Gastrocnemius medialis (tissue), 4 donors: ENCODE data around the gene VPS37C. TPM values are rescaled to one million over a fixed set of nuclear protein-coding genes. Genes with fewer than 3 reads are reported as not detected.

Experiments used
- ATAC-seq, 2 donors: fragments of 150-250 bp; one replicate each; pipeline ENCODE4 v1.9.1; 2016
- DNase-seq, 2 donors: peaks; one replicate each; pipeline ENCODE4 v3.0.0-alpha.2; 2019
- H3K27ac ChIP-seq, 4 donors: fragments of 200-600 bp; sonication (generic); 1 replicate in 1 of 4; 2 replicates in 3 of 4; pipeline ENCODE4 v1.5.1; 2016 to 2018; ENCODE audit warnings: mild to moderate bottlenecking in 2 of 4, moderate library complexity in 1 of 4
- H3K27me3 ChIP-seq, 3 donors: fragments of 200-600 bp; sonication (generic) in 2 of 3; 1 replicate in 1 of 3; 2 replicates in 2 of 3; pipeline versions ENCODE4 v1.5.1 to v1.6.0; 2016 to 2019; ENCODE audit warnings: mild to moderate bottlenecking in 1 of 3, moderate library complexity in 1 of 3
- H3K36me3 ChIP-seq, 2 donors: fragments of 200-600 bp; sonication (generic) in 1 of 2; one replicate each; pipeline ENCODE4 v1.5.1; 2017 to 2018
- H3K4me1 ChIP-seq, 2 donors: fragments of 200-600 bp; sonication (generic) in 1 of 2; one replicate each; pipeline ENCODE4 v1.5.1; 2016 to 2017; ENCODE audit warnings: mild to moderate bottlenecking in 2 of 2
- H3K4me3 ChIP-seq, 4 donors: fragments of 200-600 bp; sonication (generic) in 3 of 4; 1 replicate in 1 of 4; 2 replicates in 3 of 4; pipeline ENCODE4 v1.5.1; 2016 to 2019; ENCODE audit warnings: mild to moderate bottlenecking in 2 of 4
- H3K9me3 ChIP-seq, 3 donors: fragments of 200-600 bp; sonication (generic) in 2 of 3; 1 replicate in 1 of 3; 2 replicates in 2 of 3; pipeline ENCODE4 v1.5.1; 2016 to 2019
- POLR2A ChIP-seq, 2 donors: fragments of 450-650 bp; IDR thresholded peaks; one replicate each; pipeline ENCODE4 v1.6.1; 2017; ENCODE audit warnings: antibody characterized with exemption in 2 of 2, mild to moderate bottlenecking in 2 of 2, moderate library complexity in 2 of 2
- in situ Hi-C, 4 donors: fragments of 200-750 bp; cut with MboI; loops; one replicate each; pipeline versions ENCODE4 v1.15.0 to v1.8.0; 2017; ENCODE audit warnings: low sequenced_read_pairs in 4 of 4
- intact Hi-C: fragments of 100-400 bp; cut with DNase I; formaldehyde crosslinking; loops from one replicate; pipeline ENCODE4 v1.15.1; 2023; ENCODE audit warnings: low total_unique reads
- total RNA-seq, 4 donors: library from RNA; depleted of rRNA; stranded (reverse); fragments of >200 nt; gene quantifications; one replicate each; pipeline versions ENCODE4 v1.1.0 to v1.2.3, GENCODE V29; 2016
- TF ChIP-seq, protein P1 (sequence below), 5 experiments: fragments of 450-650 bp in 3 of 5; fragments of 200-600 bp in 2 of 5; sonication (generic) in 2 of 5; IDR thresholded peaks in 4 of 5; conservative IDR thresholded peaks in 1 of 5; 1 replicate in 4 of 5; 2 replicates in 1 of 5; pipeline ENCODE4 v1.5.1; 2016 to 2019; ENCODE audit warnings: antibody characterized with exemption in 5 of 5, mild to moderate bottlenecking in 3 of 5, moderate library complexity in 3 of 5

Gene VPS37C
- total RNA-seq, 4 donors from 2014 or later = 17.7 to 27.1 (median 23.5) TPM

DNA sequence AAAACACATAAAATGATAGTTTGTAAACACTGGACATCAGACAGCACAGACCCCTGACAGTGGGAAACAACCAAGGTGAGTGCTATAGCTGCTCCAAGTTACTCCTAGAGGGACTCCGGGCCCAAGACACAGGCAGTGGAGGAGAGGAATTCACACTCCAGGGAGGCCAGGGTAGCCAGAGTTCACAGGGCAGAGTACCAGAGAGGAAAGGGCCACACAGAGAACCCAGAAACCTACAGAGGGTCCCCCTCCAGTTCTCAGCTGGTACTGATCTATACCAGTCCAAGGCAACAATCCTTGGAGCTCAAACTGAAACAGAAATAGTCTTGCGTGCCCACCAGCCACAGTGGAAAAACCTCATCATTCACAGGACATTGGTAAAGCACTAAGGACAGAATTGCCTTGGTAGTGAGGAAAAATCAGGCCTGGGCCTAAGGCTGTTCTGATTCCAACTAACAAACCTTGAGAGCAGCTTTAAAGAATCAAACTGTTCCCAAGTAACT lies 7.6 kb downstream of the VPS37C start:
- DNase-seq = no peak
- Histone ChIP-seq H3K27me3 (no peaks in the 10 kb centered on the region), H3K9me3 (no peaks in the 10 kb centered on the region), H3K4me3 (no peak overlapping the region), H3K36me3 (no peaks in the 10 kb centered on the region), H3K4me1 (peaks cover 46 to 54% of the 10 kb centered on the region in 2 donors), H3K27ac (peak overlapping the region in 3 of 4 donors; percentile 4 to 71 (median 42))
- TF ChIP-seq, protein P1, sequence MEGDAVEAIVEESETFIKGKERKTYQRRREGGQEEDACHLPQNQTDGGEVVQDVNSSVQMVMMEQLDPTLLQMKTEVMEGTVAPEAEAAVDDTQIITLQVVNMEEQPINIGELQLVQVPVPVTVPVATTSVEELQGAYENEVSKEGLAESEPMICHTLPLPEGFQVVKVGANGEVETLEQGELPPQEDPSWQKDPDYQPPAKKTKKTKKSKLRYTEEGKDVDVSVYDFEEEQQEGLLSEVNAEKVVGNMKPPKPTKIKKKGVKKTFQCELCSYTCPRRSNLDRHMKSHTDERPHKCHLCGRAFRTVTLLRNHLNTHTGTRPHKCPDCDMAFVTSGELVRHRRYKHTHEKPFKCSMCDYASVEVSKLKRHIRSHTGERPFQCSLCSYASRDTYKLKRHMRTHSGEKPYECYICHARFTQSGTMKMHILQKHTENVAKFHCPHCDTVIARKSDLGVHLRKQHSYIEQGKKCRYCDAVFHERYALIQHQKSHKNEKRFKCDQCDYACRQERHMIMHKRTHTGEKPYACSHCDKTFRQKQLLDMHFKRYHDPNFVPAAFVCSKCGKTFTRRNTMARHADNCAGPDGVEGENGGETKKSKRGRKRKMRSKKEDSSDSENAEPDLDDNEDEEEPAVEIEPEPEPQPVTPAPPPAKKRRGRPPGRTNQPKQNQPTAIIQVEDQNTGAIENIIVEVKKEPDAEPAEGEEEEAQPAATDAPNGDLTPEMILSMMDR (IDR thresholded peaks at IDR 0.05 in 4 of 5, conservative IDR thresholded peaks at IDR 0.05 in 1 of 5) = no peak
- no peak for TF ChIP-seq POLR2A (IDR thresholded peaks at IDR 0.05)
- intact Hi-C loops (loop anchor here (5.0 kb wide), 1 partner anchor 529 kb away; the partner anchor contains the start of gene DAGLA), in situ Hi-C loops (loop anchor here in 1 of 4 donors (25.0 kb wide), 1 partner anchor 241 kb away; the partner anchor contains the start of genes PRPF19, TMEM109 and TMEM132A)
- ATAC-seq = no peak

DNA sequence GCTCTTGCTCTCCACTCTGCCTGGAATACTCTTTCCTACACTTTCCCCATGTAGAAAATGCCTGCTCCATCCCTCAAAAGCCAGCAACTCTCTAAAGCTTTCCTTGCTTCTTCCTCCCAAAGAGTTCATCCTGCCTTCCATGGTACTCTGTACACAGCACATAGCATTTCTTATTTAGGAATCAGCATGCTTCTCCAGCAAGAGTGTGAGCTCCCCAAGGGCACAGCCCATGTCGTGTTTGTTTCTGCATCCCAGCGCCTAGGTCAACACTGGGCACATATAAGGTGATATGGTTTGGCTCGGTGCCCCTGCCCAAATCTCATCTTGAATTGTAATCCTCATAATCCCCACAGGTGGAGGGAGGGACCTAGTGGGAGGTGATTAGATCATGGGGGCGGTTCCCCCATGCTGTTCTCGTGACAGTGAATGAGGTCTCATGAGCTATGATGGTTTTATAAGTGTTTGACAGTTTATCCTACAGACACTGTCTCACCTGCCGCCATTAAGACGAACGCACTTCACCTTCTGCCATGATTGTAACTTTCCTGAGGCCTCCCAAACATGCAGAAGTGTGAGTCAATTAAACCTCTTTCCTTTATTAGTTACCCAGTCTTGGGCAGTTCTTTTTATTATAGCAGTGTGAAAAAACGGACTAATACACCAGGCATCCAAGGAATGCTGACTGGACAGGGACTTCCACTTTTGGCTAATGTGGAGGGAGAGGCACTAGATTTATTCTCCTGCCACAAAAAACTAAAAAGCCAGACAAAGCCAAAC lies 8.2 kb downstream of the VPS37C start:
- Histone ChIP-seq H3K36me3 (no peaks in the 10 kb centered on the region), H3K4me3 (no peak overlapping the region), H3K9me3 (no peaks in the 10 kb centered on the region), H3K27ac (peak overlapping the region in 3 of 4 donors; percentile 4 to 71 (median 42)), H3K27me3 (no peaks in the 10 kb centered on the region), H3K4me1 (peaks cover 43 to 52% of the 10 kb centered on the region in 2 donors)
- in situ Hi-C loops = loop anchor here in 1 of 4 donors (25.0 kb wide), 1 partner anchor 241 kb away; the partner anchor contains the start of genes PRPF19, TMEM109 and TMEM132A
- no peak for ATAC-seq
- DNase-seq = no peak
- intact Hi-C loops = loop anchor here (5.0 kb wide), 1 partner anchor 529 kb away; the partner anchor contains the start of gene DAGLA
- no peak for TF ChIP-seq POLR2A (IDR thresholded peaks at IDR 0.05)
- TF ChIP-seq, protein P1 (IDR thresholded peaks at IDR 0.05 in 4 of 5, conservative IDR thresholded peaks at IDR 0.05 in 1 of 5) = no peak

DNA sequence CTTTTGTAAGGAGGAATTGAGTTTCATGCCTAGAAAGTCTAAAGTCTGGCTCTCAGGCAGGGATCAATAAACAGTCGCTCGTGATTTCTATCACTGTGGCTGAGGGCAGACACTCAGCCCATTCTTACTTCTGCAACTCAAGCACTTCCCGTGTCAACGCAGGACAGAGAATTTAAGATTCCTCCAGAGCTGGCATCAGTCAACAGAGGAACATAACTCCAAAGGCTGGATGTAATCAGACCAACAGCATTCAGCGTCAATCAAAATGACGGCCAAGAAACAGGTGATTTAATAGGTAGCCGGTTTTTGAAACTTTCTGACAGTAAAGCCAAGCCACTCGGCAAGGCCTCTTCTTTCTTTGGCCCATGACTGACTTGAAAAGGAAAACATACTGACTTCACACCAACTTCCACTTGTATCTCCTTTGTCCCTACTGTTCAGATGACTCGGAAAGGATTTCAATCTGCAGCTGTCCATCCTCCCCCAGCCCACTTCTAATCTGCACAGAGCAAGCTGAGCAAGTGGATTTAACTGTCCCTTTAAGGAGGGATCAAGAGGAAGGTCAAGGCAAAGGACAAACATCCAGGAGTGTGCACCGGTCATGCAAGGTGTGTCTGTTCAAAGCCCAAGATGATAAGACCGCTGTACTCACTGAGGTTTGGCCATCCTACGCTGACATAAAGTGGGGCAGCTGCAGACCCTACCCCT lies 9.5 kb downstream of the VPS37C start:
- no peaks in the 10 kb centered on the region for H3K36me3 ChIP-seq
- in situ Hi-C loops = loop anchor here in 1 of 4 donors (25.0 kb wide), 1 partner anchor 239 kb away; the partner anchor contains the start of genes PRPF19, TMEM109 and TMEM132A
- no peak overlapping the region for H3K4me3 ChIP-seq
- ATAC-seq = peak; percentile 73 to 89
- DNase-seq = no peak
- no peaks in the 10 kb centered on the region for H3K27me3 ChIP-seq
- peak overlapping the region in 3 of 4 donors; percentile 36 to 71 (median 65) for H3K27ac ChIP-seq
- no peaks in the 10 kb centered on the region for H3K9me3 ChIP-seq
- peaks cover 50 to 53% of the 10 kb centered on the region in 2 donors for H3K4me1 ChIP-seq
- TF ChIP-seq POLR2A (IDR thresholded peaks at IDR 0.05) = no peak
- TF ChIP-seq, protein P1 (IDR thresholded peaks at IDR 0.05 in 4 of 5, conservative IDR thresholded peaks at IDR 0.05 in 1 of 5) = no peak
- intact Hi-C loops = loop anchor here (5.0 kb wide), 1 partner anchor 531 kb away; the partner anchor contains the start of gene DAGLA

DNA sequence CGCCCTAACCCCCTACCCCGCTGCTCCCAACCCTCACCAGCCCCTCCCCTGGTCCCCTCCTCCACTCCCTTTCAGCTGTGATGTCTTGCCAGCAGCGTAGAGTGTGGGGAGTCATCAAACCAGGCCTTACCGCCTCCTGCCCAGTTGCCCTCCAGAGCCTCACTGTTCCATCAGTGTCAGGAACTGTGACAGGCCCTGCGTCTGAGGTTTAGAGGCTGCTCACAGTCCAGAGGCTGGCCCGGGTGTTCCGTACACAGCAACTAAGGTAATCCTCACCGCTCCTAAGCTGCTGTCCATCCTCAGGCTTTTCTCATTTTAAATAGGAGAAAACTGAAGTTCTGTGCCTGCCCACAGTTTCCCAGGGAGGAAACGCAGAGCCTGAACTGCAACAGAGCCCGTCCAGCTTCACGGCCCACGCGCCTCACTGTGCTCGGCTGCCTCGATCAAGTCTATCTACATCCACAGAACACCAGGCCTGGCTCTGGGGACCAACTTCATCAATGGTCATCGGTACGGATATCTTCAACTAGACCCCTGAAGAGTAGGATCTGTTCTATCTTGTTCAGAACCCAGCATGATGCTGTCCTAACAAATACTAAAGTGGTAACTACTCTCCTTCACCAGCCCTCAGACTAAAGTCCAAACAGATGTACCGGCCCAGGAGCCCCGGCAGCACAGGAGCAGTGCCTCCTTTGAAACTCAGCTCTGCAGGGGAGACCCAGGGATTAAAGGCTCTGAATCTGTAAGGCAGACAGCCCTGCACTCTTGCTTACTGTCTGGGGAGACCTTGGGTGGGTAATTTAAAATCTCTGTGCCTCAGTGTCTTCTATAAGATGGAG lies 10.3 kb downstream of the VPS37C start:
- TF ChIP-seq POLR2A (IDR thresholded peaks at IDR 0.05) = no peak
- TF ChIP-seq, protein P1 (IDR thresholded peaks at IDR 0.05 in 4 of 5, conservative IDR thresholded peaks at IDR 0.05 in 1 of 5) = no peak
- Histone ChIP-seq H3K4me3 (no peak overlapping the region), H3K27me3 (no peaks in the 10 kb centered on the region), H3K4me1 (peaks cover 50 to 53% of the 10 kb centered on the region in 2 donors), H3K27ac (peak overlapping the region in 3 of 4 donors; percentile 36 to 71 (median 65)), H3K36me3 (no peaks in the 10 kb centered on the region), H3K9me3 (no peaks in the 10 kb centered on the region)
- in situ Hi-C loops = loop anchor here in 1 of 4 donors (25.0 kb wide), 1 partner anchor 239 kb away; the partner anchor contains the start of genes PRPF19, TMEM109 and TMEM132A
- DNase-seq (no peak), ATAC-seq (no peak)
- intact Hi-C loops = loop anchor here (5.0 kb wide), 1 partner anchor 531 kb away; the partner anchor contains the start of gene DAGLA
